ENCODE data around the gene C1QTNF6. TPM values are rescaled to one million over a fixed set of nuclear protein-coding genes. Genes with fewer than 3 reads are reported as not detected.

Gene C1QTNF6
- polyA plus RNA-seq, 1 donor from 2014 or later = 5.3 TPM

DNA sequence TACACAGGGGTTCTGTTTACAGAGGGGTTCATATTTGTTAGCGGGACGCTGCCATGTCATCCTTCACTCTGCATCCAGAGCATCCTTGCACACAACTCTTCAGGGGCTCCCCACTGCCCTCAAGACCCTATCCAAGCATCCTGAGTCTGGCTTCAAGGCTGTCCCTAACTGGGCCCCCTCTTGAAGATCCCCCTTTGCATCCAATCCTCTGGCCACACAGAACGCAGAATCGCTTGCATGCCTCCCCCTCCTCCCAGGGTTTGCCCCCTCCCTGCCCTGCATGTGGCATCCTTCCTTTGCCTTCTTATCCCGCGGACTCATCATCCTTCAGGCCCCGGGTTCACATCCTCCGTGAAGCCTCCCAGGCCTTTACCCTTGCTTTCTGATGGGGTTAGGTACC, 18.6 kb downstream of the C1QTNF6 start:
- Histone ChIP-seq H4K20me1 (ENCODE audit: insufficient read depth) (no peaks in the 10 kb centered on the region), H3K79me2 (replicated peaks; ENCODE audit: insufficient read depth, low read length) (no peaks in the 10 kb centered on the region), H3K4me2 (ENCODE audit: low read length) (no peak overlapping the region), H3K4me3 (ENCODE audit: low read length) (no peak overlapping the region), H3K9me3 (ENCODE audit: low read length) (no peaks in the 10 kb centered on the region), H3K27ac (ENCODE audit: low read length) (no peak overlapping the region), H3K36me3 (ENCODE audit: insufficient read depth, low read length) (no peaks in the 10 kb centered on the region), H3K9ac (ENCODE audit: low read length) (no peak overlapping the region), H3K27me3 (ENCODE audit: insufficient read depth, low read depth, low read length) (no peaks in the 10 kb centered on the region), H3K9me2 (ENCODE audit: insufficient read depth, low read length) (no peaks in the 10 kb centered on the region), H2AFZ (ENCODE audit: low read depth, low read length) (no peak overlapping the region), H3F3A (ENCODE audit: insufficient read depth, low read length, poor library complexity, severe bottlenecking) (no peaks in the 10 kb centered on the region)
- no peak for TF ChIP-seq POLR2AphosphoS5 (IDR thresholded peaks at IDR 0.05)

DNA sequence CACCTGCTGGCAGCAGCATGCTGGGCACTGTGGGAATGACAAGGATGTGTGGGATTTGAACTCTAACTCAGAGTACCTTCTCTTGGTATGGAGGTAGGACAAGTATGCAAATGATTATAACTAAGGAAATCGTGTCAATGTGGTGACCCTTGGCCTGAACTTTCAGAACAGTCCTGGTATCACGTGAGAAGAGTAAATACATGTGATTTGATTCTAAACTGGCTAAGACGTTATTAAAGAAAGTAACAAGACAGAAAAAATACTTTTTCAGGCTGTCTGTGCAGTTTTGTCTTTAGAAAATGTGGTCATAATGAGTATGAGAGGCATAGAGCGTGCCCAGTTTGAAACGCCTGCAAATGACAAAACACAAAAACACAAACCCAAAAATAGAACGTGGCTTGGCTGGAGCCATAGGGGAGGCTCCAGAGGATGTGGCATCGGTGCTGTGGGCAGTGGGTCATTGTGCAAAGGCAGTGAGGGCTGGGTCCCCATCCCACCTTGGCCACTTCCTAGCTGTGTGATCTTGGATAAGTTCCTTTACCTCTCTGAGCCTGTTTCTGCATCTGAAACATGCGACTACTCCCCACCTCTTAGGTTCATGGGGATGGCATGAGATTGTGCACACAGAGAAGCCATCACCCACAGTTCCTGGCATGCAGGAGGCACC, 19.9 kb downstream of the C1QTNF6 start:
- no peak overlapping the region for H2AFZ ChIP-seq (ENCODE audit: low read depth, low read length)
- H3K36me3 ChIP-seq (ENCODE audit: insufficient read depth, low read length) = no peaks in the 10 kb centered on the region
- H3F3A ChIP-seq (ENCODE audit: insufficient read depth, low read length, poor library complexity, severe bottlenecking) = no peaks in the 10 kb centered on the region
- no peaks in the 10 kb centered on the region for H4K20me1 ChIP-seq (ENCODE audit: insufficient read depth)
- no peak overlapping the region for H3K4me2 ChIP-seq (ENCODE audit: low read length)
- H3K27ac ChIP-seq (ENCODE audit: low read length) = no peak overlapping the region
- H3K9me3 ChIP-seq (ENCODE audit: low read length) = no peaks in the 10 kb centered on the region
- H3K9me2 ChIP-seq (ENCODE audit: insufficient read depth, low read length) = no peaks in the 10 kb centered on the region
- no peak overlapping the region for H3K4me3 ChIP-seq (ENCODE audit: low read length)
- H3K9ac ChIP-seq (ENCODE audit: low read length) = no peak overlapping the region
- H3K27me3 ChIP-seq (ENCODE audit: insufficient read depth, low read depth, low read length) = no peaks in the 10 kb centered on the region
- no peaks in the 10 kb centered on the region for H3K79me2 ChIP-seq (replicated peaks; ENCODE audit: insufficient read depth, low read length)
- TF ChIP-seq, protein P1, sequence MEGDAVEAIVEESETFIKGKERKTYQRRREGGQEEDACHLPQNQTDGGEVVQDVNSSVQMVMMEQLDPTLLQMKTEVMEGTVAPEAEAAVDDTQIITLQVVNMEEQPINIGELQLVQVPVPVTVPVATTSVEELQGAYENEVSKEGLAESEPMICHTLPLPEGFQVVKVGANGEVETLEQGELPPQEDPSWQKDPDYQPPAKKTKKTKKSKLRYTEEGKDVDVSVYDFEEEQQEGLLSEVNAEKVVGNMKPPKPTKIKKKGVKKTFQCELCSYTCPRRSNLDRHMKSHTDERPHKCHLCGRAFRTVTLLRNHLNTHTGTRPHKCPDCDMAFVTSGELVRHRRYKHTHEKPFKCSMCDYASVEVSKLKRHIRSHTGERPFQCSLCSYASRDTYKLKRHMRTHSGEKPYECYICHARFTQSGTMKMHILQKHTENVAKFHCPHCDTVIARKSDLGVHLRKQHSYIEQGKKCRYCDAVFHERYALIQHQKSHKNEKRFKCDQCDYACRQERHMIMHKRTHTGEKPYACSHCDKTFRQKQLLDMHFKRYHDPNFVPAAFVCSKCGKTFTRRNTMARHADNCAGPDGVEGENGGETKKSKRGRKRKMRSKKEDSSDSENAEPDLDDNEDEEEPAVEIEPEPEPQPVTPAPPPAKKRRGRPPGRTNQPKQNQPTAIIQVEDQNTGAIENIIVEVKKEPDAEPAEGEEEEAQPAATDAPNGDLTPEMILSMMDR (IDR thresholded peaks at IDR 0.05; ENCODE audit: poor library complexity, severe bottlenecking) = no peak
- TF ChIP-seq EZH2 (IDR thresholded peaks at IDR 0.05; ENCODE audit: borderline replicate concordance, insufficient read depth, low read length, poor library complexity, severe bottlenecking) = no peak
- no peak for TF ChIP-seq EP300 (conservative IDR thresholded peaks at IDR 0.05; ENCODE audit: poor library complexity, severe bottlenecking)
- no peak for TF ChIP-seq SMC3 (conservative IDR thresholded peaks at IDR 0.05; ENCODE audit: poor library complexity)

DNA sequence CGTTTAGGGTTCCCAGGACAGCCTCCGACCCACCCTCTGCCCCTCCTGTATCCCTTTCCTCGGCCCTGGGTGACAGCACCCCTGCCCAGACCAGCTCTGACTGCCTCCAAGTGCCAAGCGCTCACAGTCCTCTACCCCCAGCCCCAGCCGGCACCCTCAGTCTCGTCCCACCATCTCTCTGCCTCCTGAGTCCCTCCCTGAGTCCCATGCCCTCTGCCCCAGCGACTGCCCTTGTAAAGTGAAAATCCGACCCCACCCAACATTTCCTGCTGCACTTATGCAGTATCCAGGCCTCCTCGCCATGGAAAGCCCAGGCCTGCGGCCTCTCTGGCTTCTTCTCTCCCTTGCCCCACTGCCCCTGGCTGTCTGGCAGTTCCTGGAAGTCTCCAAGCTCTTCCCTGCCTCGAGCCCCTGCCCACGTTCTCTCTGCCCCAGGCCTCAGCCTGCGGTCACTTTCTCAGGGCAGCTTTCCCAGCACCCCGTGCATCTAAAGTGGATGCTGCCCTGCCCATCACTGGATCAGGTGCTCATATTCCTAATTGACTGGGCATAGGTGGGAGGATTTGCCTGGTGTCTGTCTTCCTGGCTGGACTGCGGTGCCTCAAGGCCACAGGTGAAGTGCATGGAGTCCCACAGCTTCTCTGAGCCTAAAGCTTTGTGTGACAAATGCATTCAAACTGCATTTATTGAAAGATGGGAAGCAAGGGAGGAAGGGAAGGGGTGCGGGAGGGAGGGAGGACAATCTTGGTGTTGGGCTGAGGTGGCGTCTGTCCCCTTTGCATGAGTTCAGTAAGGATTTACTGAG, 20.7 kb downstream of the C1QTNF6 start:
- H3K27ac ChIP-seq (ENCODE audit: low read length) = no peak overlapping the region

More for the DNA sequence above, 20.7 kb downstream of the C1QTNF6 start:
- Histone ChIP-seq H3K4me3 (ENCODE audit: low read length) (no peak overlapping the region), H3K36me3 (ENCODE audit: insufficient read depth, low read length) (no peaks in the 10 kb centered on the region), H3K9me2 (ENCODE audit: insufficient read depth, low read length) (no peaks in the 10 kb centered on the region), H3K79me2 (replicated peaks; ENCODE audit: insufficient read depth, low read length) (no peaks in the 10 kb centered on the region), H3F3A (ENCODE audit: insufficient read depth, low read length, poor library complexity, severe bottlenecking) (no peaks in the 10 kb centered on the region), H2AFZ (ENCODE audit: low read depth, low read length) (no peak overlapping the region), H4K20me1 (ENCODE audit: insufficient read depth) (no peaks in the 10 kb centered on the region), H3K4me2 (ENCODE audit: low read length) (no peak overlapping the region), H3K9ac (ENCODE audit: low read length) (no peak overlapping the region), H3K27me3 (ENCODE audit: insufficient read depth, low read depth, low read length) (no peaks in the 10 kb centered on the region), H3K9me3 (ENCODE audit: low read length) (no peaks in the 10 kb centered on the region)
- TF ChIP-seq EP300 (conservative IDR thresholded peaks at IDR 0.05; ENCODE audit: poor library complexity, severe bottlenecking) (no peak), RAD21 (conservative IDR thresholded peaks at IDR 0.05) (no peak), SMC3 (conservative IDR thresholded peaks at IDR 0.05; ENCODE audit: poor library complexity) (no peak), POLR2AphosphoS5 (IDR thresholded peaks at IDR 0.05) (no peak)

Data from neural cell (in vitro differentiated cells).